Naive thymus-derived CD8-positive, alpha-beta T cell (primary cell): ENCODE data around the gene AUTS2. TPM values are rescaled to one million over a fixed set of nuclear protein-coding genes. Genes with fewer than 3 reads are reported as not detected.

Source experiments
- ATAC-seq, 2 donors: fragments of 150-1000 bp; cut with Tn5 transposase in 1 of 2; sonication (Bioruptor Pico), chemical (Tn5 transposase) in 1 of 2; 1 replicate in 1 of 2; 2 replicates in 1 of 2; pipeline ENCODE4 v1.10.0; 2021; ENCODE audit warnings: mild to moderate bottlenecking in 2 of 2, moderate library complexity in 2 of 2
- POLR2A ChIA-PET: fragments of 350-600 bp; sonication (Branson Sonifier 250); formaldehyde crosslinking; loops from one replicate; lab custom pipeline; 2021; ENCODE audit warnings: antibody characterized with exemption; lab: Charles Lee
- DNase-seq, 10 donors: peaks; one replicate each; pipeline versions ENCODE4 v3.0.0 to v3.0.0-alpha.2; 2020 to 2022
- H3K27ac Mint-ChIP-seq, 10 donors: one replicate each; pipeline ENCODE4 v1.8.0; 2020 to 2022; ENCODE audit warnings: mild to moderate bottlenecking in 10 of 10, mixed read lengths in 10 of 10, moderate library complexity in 4 of 10, inconsistent platforms in 1 of 10
- H3K27me3 Mint-ChIP-seq, 5 donors: one replicate each; pipeline ENCODE4 v1.8.0; 2021 to 2022; ENCODE audit warnings: mixed read lengths in 5 of 5
- H3K36me3 Mint-ChIP-seq, 3 donors: one replicate each; pipeline ENCODE4 v1.8.0; 2020 to 2022; ENCODE audit warnings: mixed read lengths in 3 of 3, mild to moderate bottlenecking in 2 of 3, inconsistent platforms in 1 of 3
- H3K4me1 Mint-ChIP-seq, 4 donors: one replicate each; pipeline ENCODE4 v1.8.0; 2021 to 2022; ENCODE audit warnings: mixed read lengths in 4 of 4
- H3K4me3 Mint-ChIP-seq, 10 donors: one replicate each; pipeline ENCODE4 v1.8.0; 2020 to 2022; ENCODE audit warnings: mild to moderate bottlenecking in 10 of 10, mixed read lengths in 10 of 10, moderate library complexity in 6 of 10, inconsistent platforms in 1 of 10
- H3K9me3 Mint-ChIP-seq, 9 donors: one replicate each; pipeline ENCODE4 v1.8.0; 2020 to 2022; ENCODE audit warnings: mixed read lengths in 9 of 9, mild to moderate bottlenecking in 3 of 9, inconsistent platforms in 1 of 9, moderate library complexity in 1 of 9
- polyA plus RNA-seq, 3 donors: library from polyadenylated mRNA; unstranded; fragments of 300-500 nt; fragmentation: Illumina TruSeq; gene quantifications; one replicate each; pipeline ENCODE4 v1.2.3, GENCODE V29; 2021
- total RNA-seq, 8 experiments: library from RNA in 2 of 8; stranded (reverse) in 2 of 8; gene quantifications; one replicate each; pipeline ENCODE4 v1.2.3 and lab custom pipeline; 2021 to 2026

Gene AUTS2
- total and polyA plus RNA-seq, 5 experiments from 2014 or later: 0.36 to 4.6 (median 3.0) TPM

DNA sequence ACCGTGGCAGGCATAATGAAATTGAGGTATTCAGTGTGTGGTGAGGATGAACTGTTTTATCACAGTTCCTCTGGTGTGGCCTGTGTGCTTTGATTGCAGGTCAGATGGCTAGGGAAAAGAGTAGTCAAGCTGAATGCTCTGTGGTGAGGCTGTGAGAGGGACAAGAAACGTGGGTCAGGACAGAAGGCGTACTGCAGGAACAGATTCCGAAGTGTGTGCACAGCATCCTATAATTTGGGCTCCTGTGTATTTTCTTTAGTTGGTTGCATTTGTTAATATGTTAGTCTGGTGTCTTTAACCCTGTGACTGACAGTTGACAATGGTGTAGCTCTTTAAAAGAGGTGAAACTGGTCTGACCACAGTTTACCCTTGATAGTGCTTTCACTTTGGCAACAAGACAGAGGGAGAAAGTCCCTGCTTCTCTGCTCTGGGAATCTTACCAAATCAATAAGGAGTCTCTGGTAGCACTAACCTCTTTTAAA lies 76.5 kb downstream of the AUTS2 start:
- H3K9me3 Mint-ChIP-seq: no peaks in the 10 kb centered on the region
- POLR2A ChIA-PET: no interaction called here
- no peaks in the 10 kb centered on the region for H3K36me3 Mint-ChIP-seq
- no peak overlapping the region for H3K27ac Mint-ChIP-seq
- peaks cover 0 to 3% (median 1%) of the 10 kb centered on the region in 5 donors for H3K27me3 Mint-ChIP-seq
- no peak for DNase-seq
- no peak overlapping the region for H3K4me3 Mint-ChIP-seq
- ATAC-seq: no peak
- peaks cover 0 to 9% (median 0%) of the 10 kb centered on the region in 4 donors for H3K4me1 Mint-ChIP-seq

DNA sequence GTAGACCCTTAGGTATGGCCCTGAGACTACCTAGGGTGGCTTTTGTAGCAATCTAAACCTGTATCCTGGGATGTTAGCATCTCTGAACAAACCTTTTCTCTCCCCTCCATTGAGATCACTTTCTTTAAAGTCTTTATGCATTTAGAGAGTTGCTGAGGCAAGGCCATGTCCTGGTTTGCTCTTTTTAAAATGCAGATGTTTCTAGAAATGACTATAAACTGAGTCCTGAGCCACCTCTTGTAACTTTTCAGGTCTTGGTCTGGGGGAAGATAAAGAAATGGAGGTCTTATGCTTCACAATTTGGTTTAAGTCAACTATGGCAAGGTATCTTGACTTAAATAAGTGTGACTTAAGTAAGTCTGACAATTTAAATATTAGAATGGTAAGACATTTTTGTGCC lies 78.0 kb downstream of the AUTS2 start:
- POLR2A ChIA-PET: no interaction called here

DNA sequence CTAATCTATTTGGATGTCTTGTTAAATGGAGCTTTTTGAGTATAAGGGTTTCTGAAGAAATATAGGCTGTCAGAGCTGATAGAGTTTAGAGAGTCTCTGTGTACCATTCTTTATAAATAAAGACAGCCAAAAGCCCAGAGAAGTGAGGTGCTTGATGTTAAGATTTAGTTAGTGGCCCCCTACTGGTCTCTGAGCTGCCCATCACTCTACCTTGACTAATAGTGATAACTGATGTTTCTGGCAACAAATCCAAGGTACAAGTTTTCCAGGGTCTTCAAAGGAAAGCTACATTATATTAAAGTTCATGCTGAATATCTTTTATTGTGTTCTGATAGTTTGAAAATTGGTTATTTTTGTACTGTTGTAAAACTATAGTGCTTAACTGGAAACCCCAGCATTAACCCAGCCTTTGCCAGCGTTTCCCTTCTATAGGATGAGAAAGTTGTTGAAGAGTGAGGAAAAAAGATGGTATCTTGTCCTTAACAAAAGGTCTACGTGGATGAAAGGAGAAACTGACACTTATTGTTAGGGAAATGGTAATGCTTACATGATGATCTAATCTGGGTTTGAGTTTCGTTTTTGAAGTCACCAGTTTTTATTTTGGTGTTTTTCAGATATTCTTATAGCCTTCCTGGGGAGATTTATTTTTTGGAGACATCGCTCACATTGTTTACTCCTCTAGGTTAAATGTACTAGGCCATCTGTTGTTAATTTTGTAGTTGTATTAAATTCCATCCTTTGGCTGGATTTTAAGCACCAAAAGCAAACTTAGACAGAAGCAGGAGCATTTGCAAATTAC lies 79.0 kb downstream of the AUTS2 start:
- ATAC-seq (no peak), DNase-seq (no peak)
- Mint-ChIP-seq H3K27me3 (peaks cover 0 to 1% (median under 1%) of the 10 kb centered on the region in 5 donors), H3K9me3 (no peaks in the 10 kb centered on the region), H3K27ac (no peak overlapping the region), H3K4me1 (peaks cover 0 to 9% (median 0%) of the 10 kb centered on the region in 4 donors), H3K4me3 (no peak overlapping the region), H3K36me3 (no peaks in the 10 kb centered on the region)
- POLR2A ChIA-PET: no interaction called here

More for the DNA sequence above, 78.0 kb downstream of the AUTS2 start:
- ATAC-seq: no peak
- Mint-ChIP-seq H3K4me3 (no peak overlapping the region), H3K27me3 (peaks cover 0 to 3% (median 1%) of the 10 kb centered on the region in 5 donors), H3K4me1 (peaks cover 0 to 9% (median 0%) of the 10 kb centered on the region in 4 donors), H3K36me3 (no peaks in the 10 kb centered on the region), H3K9me3 (no peaks in the 10 kb centered on the region), H3K27ac (no peak overlapping the region)
- DNase-seq: no peak

DNA sequence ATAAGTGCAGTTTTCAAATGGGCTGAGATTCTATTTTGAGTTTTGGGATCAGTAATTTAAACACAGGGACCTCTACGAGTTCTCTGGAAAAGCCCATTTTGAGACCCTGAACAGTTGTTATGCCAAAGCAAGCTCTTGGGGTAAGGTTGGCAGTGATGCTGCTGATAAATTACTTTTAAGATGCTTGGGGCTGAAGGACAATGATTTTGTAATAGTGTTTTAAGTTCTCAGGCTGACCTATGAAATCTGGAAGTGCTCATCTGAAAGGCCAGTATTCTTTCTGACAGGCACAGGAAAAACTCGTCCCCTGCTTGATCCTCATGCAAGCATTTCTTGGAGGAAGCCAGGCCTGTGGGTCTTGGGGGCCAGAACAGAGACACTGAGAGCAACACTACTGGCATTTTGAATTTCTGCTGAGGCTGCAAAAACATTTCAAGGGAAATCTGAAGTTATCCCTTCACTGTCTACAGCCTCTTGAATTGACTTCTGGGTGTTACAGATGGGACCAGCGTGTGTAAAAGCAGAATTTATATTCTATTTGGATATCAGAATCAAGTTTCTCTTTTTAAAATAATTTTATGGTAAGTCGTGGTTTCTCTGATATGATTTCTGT lies 79.7 kb downstream of the AUTS2 start:
- H3K9me3 Mint-ChIP-seq: no peaks in the 10 kb centered on the region
- no peak overlapping the region for H3K27ac Mint-ChIP-seq
- H3K4me1 Mint-ChIP-seq: peaks cover 0 to 9% (median 0%) of the 10 kb centered on the region in 4 donors
- DNase-seq (no peak), ATAC-seq (no peak)
- H3K27me3 Mint-ChIP-seq: peaks cover 0 to 1% (median 0%) of the 10 kb centered on the region in 5 donors
- H3K36me3 Mint-ChIP-seq: no peaks in the 10 kb centered on the region
- no peak overlapping the region for H3K4me3 Mint-ChIP-seq
- POLR2A ChIA-PET: no interaction called here

DNA sequence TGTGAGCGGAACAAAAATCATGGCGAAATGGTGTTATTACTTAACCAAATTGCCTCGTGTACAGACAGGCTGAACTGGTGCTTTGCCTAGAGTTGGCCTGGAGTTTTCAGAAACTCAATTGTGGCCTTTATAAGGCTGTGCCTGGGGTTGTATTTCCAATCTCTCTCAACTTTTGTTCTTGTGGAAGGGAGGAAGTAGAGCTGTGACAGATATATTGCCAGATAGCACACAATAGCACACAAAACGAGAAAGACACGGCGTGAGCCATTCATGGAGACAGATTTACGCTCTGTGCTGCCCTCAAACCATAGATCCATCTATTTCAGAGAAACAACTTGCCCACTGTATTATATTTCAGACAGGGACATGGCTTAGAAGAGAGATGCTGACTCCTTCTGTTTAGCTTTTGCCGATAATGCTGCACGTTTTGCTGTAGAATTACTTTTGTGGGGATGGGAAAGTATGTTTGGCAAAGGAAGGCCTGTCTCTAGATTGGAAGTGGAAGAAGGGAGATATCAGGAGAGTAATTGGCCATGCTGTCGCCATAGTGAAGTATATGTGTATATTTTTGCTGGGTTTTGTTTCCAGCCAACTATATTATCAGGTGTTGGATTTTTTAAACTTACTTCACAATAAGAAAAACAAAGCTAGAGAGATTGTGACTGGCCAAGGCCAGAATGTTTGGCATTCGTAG lies 80.4 kb downstream of the AUTS2 start:
- Mint-ChIP-seq H3K4me1 (peaks cover 0 to 9% (median 0%) of the 10 kb centered on the region in 4 donors), H3K27ac (no peak overlapping the region), H3K4me3 (no peak overlapping the region), H3K9me3 (no peaks in the 10 kb centered on the region), H3K27me3 (peaks cover 0 to 1% (median 0%) of the 10 kb centered on the region in 5 donors), H3K36me3 (no peaks in the 10 kb centered on the region)
- ATAC-seq: no peak
- POLR2A ChIA-PET: no interaction called here
- no peak for DNase-seq

DNA sequence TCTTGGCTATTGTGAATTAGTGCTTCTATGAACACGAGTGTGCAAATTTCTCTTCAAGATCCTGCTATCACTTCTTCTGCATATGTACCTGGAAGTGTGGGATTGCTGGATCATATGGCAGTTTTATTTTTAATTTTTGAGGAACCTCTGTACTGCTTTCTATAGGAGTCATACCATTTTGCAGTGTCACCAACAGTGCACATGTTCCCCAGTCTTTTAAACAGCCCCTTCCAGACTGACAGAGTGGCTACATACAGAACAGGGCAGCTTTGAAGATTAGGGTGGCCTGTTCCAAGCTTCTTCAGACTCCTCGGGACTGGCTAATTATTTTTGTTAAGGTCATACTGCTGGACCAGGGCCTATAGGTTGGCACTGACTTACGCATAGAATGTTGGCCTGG lies 82.9 kb downstream of the AUTS2 start:
- POLR2A ChIA-PET: no interaction called here
- ATAC-seq (no peak), DNase-seq (no peak)
- H3K9me3 Mint-ChIP-seq: no peaks in the 10 kb centered on the region
- no peaks in the 10 kb centered on the region for H3K36me3 Mint-ChIP-seq
- H3K27me3 Mint-ChIP-seq: no peaks in the 10 kb centered on the region
- no peak overlapping the region for H3K4me3 Mint-ChIP-seq
- no peak overlapping the region for H3K27ac Mint-ChIP-seq
- H3K4me1 Mint-ChIP-seq: peaks cover 0 to 17% (median 0%) of the 10 kb centered on the region in 4 donors

DNA sequence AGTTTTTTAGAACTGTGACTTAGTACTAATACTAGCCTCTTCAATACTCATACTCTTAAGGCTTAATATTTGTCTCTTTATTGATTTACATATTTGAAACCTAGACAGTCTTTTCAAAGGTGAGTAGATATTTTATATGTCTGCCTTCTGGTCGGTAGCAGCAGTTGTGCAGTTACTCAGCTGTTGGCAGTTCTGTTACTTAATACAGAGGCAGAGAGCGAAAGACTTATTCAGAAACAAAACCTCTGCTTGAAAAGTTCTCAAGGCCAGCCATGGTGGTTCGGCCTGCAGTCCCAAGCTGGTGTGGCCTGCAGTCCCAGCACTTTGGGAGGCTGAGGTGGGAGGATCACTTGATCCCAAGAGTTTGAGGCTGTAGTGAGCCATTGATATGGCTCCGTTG lies 84.2 kb downstream of the AUTS2 start:
- POLR2A ChIA-PET: no interaction called here
- Mint-ChIP-seq H3K9me3 (no peaks in the 10 kb centered on the region), H3K27ac (no peak overlapping the region), H3K4me3 (no peak overlapping the region), H3K4me1 (peaks cover 0 to 14% (median 0%) of the 10 kb centered on the region in 4 donors), H3K27me3 (no peaks in the 10 kb centered on the region), H3K36me3 (no peaks in the 10 kb centered on the region)
- ATAC-seq (no peak), DNase-seq (no peak)

DNA sequence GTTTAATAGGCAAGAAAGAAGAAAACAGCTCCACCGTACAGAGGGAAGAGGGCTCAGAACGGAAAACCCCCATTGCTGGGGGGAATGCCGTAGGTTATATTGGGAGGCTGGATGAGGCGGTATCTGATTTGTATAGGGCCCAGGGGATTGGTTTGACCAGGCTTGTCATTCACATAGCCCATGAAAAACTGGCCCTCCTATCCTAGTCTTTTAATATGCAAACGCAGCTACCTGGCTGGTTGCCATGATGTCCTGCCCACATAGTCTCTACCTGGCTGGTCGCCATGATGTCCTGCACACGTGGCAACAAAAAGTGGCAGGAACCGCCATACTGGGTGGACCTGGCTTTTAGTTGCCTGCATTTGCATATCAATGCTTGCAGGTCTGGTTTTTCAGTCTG lies 84.7 kb downstream of the AUTS2 start:
- no peak for DNase-seq
- H3K27ac Mint-ChIP-seq: no peak overlapping the region
- H3K27me3 Mint-ChIP-seq: no peaks in the 10 kb centered on the region
- no peaks in the 10 kb centered on the region for H3K36me3 Mint-ChIP-seq
- no peak overlapping the region for H3K4me3 Mint-ChIP-seq
- no peak for ATAC-seq
- POLR2A ChIA-PET: no interaction called here
- H3K4me1 Mint-ChIP-seq: peaks cover 0 to 13% (median 0%) of the 10 kb centered on the region in 4 donors
- H3K9me3 Mint-ChIP-seq: no peaks in the 10 kb centered on the region

DNA sequence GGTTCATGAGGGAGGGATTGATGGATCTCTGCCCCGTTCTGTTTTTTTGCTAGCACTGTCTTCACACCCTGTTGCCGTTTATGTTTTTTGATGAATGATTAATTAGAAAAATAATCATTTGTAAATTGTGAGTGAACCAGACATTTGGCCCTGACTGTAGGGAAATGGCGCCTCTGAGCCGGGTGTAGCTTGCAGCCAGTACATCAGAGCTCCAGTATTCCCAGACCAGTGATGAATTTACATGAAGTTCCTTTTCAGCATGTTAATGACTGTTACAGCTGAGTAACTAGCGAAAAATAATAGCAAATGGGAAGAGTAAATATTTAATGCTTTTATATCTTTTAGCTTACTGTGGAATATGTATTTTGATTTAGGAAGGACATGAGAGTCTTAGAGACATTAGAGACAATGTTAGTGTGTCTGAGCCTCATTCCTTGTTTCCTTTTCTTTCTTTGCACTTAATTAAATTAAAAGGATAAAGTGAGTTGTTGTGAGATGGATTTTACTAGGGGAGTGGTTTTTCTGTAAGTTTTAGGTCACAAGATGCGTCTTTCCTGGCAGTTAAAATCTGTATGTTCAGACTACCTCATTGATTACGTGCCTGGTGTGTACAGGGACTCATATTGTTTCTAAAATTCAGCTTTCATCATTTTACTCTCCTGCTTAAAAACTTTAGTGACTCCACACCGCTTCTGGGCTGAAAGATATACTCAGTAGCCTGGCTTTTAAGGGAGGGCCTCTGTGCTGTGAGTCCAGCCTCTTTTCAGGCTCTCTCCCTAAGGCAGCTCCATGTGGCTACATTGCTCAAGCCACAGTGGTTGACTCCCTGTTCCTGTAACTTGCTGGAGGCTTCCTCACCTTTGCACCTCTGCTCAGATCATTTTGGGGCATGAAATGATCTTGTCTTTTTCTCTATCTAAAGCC lies 86.4 kb downstream of the AUTS2 start:
- Mint-ChIP-seq H3K4me1 (peaks cover 0 to 9% (median 0%) of the 10 kb centered on the region in 4 donors), H3K27me3 (no peaks in the 10 kb centered on the region), H3K36me3 (no peaks in the 10 kb centered on the region), H3K9me3 (no peaks in the 10 kb centered on the region), H3K4me3 (no peak overlapping the region), H3K27ac (no peak overlapping the region)
- POLR2A ChIA-PET: no interaction called here
- DNase-seq (no peak), ATAC-seq (no peak)

DNA sequence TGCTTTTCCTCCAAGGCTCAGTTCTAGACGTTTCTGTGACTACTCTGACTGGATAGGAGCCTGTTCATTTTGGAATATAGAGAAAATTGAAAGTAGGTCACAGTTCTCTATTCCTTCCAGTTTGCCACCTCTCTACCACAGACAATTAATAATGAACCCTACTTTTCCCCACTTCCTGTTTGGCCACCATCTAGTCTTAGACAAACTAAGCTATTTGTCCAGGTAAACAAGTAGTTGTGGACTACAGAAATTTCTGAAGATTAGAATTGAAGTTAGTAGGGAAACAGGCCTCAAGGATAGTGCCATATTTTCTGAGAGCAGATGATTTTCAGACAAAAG lies 87.0 kb downstream of the AUTS2 start:
- DNase-seq: no peak
- H3K4me3 Mint-ChIP-seq: no peak overlapping the region
- no peaks in the 10 kb centered on the region for H3K9me3 Mint-ChIP-seq
- no peak for ATAC-seq
- peaks cover 0 to 9% (median 0%) of the 10 kb centered on the region in 4 donors for H3K4me1 Mint-ChIP-seq
- no peak overlapping the region for H3K27ac Mint-ChIP-seq
- POLR2A ChIA-PET: no interaction called here
- no peaks in the 10 kb centered on the region for H3K36me3 Mint-ChIP-seq
- no peaks in the 10 kb centered on the region for H3K27me3 Mint-ChIP-seq

DNA sequence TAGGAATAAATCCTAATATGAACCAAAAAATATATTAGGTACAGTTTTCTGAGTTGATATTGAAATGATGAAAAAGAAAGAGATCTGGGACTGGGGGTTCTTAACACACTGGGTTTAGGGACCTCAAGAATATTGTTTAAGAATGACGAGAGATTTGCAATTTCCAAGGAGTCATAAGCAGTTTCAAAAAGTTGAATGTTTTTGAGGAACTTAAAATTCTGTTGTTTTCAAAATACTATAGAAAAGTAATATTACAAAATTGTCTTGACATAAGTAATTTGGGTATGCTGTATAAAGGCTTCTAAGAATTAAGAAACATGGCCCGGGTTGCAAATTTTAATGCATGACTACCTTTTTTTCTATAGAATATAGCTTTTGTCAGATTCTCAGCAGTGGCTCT lies 88.1 kb downstream of the AUTS2 start:
- no peak overlapping the region for H3K27ac Mint-ChIP-seq
- no peaks in the 10 kb centered on the region for H3K36me3 Mint-ChIP-seq
- H3K4me1 Mint-ChIP-seq: peaks cover 0 to 9% (median 0%) of the 10 kb centered on the region in 4 donors
- no peaks in the 10 kb centered on the region for H3K27me3 Mint-ChIP-seq
- ATAC-seq (no peak), DNase-seq (no peak)
- POLR2A ChIA-PET: no interaction called here
- H3K9me3 Mint-ChIP-seq: no peaks in the 10 kb centered on the region
- H3K4me3 Mint-ChIP-seq: no peak overlapping the region

DNA sequence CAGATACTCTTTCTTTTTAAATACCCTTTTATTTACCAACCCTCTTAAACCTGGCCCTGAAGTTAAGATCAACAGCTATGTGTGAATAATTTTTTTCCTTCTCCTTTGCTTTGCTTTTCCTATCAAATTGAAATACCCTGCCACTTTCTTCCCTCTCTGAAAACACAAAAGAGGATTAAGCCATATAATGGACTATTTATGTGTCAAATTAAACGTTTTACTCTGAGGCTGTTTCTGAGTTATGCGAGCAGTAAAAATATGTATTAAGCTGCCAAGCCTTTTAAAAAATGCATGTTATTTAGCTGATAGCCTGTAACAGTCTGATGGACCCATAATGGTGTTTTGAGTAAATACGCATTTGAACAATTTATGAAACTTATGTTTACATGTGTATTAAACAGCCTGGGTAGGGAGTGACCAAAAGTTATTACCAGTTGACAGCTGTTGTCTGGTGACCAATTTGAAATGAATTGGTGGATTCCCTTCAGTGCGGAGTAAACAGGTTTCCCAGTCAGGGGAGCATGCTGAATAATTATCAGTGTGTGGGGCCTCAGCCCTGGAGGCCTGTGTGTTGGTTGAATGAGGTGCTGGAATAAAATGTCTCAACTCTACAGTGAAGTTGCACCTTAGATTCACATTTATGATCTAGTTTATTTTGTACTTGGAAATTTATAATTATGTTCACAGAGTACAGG lies 89.6 kb downstream of the AUTS2 start:
- peaks cover 0 to 2% (median 0%) of the 10 kb centered on the region in 9 donors for H3K9me3 Mint-ChIP-seq
- H3K27ac Mint-ChIP-seq: no peak overlapping the region
- H3K27me3 Mint-ChIP-seq: peaks cover 0 to 10% (median 0%) of the 10 kb centered on the region in 5 donors
- POLR2A ChIA-PET: no interaction called here
- H3K4me3 Mint-ChIP-seq: no peak overlapping the region
- DNase-seq: no peak
- no peak for ATAC-seq
- H3K36me3 Mint-ChIP-seq: no peaks in the 10 kb centered on the region
- peaks cover 0 to 9% (median 0%) of the 10 kb centered on the region in 4 donors for H3K4me1 Mint-ChIP-seq
